H1 (cell line): Measurements from ENCODE around the gene WFIKKN1. TPM values are rescaled to one million over a fixed set of nuclear protein-coding genes. Genes with fewer than 3 reads are reported as not detected.

ENCODE experiments used
- BCL11A ChIP-seq, 2 experiments: IDR thresholded peaks; one replicate each; pipeline ENCODE4 v1.6.1; 2011; ENCODE audit warnings: low read depth in 2 of 2, low read length in 2 of 2, mild to moderate bottlenecking in 2 of 2
- CHD1 ChIP-seq: IDR thresholded peaks from 2 replicates; pipeline ENCODE4 v1.6.1; 2012; ENCODE audit warnings: low read depth, low read length, improper control_type of control experiment
- CHD7 ChIP-seq: fragments of 300-600 bp; sonication (generic); IDR thresholded peaks from 2 replicates; pipeline ENCODE4 v1.7.1; 2012; ENCODE audit warnings: low read length, moderate library complexity, mild to moderate bottlenecking, inconsistent platforms; ENCODE audit not compliant: insufficient replicate concordance
- SP1 ChIP-seq: IDR thresholded peaks from 2 replicates; pipeline ENCODE4 v1.6.1; 2011; ENCODE audit warnings: low read depth, low read length
- polyA plus RNA-seq, 7 experiments: library from polyadenylated mRNA; depleted of rRNA in 3 of 7; stranded (reverse) in 5 of 7; unstranded in 2 of 7; fragments of >200 nt in 5 of 7; fragments of 200-250 nt in 2 of 7; gene quantifications; 1 replicate in 5 of 7; 2 replicates in 1 of 7; 4 replicates in 1 of 7; pipeline versions ENCODE4 v1.2.1 to v1.2.3, GENCODE V29; 2011 to 2013; ENCODE audit warnings: missing spikeins in 2 of 7, mixed read lengths in 2 of 7
- total RNA-seq: library from RNA; stranded (reverse); fragmentation: NEBNext Ultra II Directional; extraction: Animal tissue kit (Norgen Biotek cat#: 25700); gene quantifications from 2 replicates; pipeline ENCODE4 v1.2.1, GENCODE V29; 2021

Gene WFIKKN1
- total and polyA plus RNA-seq, 2 of the 8 experiments (the other 6 are each of a cell fraction or from before 2014, with no cell fraction given): 11.4 to 15.8 TPM

GRCh38 chr16:634051-634670, 3.4 kb downstream of the WFIKKN1 start (continued):
- no peak for TF ChIP-seq CHD7
- no peak for TF ChIP-seq CHD1
- no peak for TF ChIP-seq SP1
- no peak for TF ChIP-seq BCL11A (IDR thresholded peaks at IDR 0.05; ENCODE audit: low read depth in 2 of 2, low read length in 2 of 2)
- TF ChIP-seq, all 59 proteins: peak for 0
